Peyer's patch (tissue), 4 donors: ENCODE data around the gene RPA3. TPM values are rescaled to one million over a fixed set of nuclear protein-coding genes. Genes with fewer than 3 reads are reported as not detected.

Source experiments
- DNase-seq, 3 donors: peaks; one replicate each; pipeline ENCODE4 v3.0.0-alpha.2; 2017 to 2019
- H3K27ac ChIP-seq, 4 donors: fragments of 200-600 bp; sonication (generic); one replicate each; pipeline ENCODE4 v1.5.1; 2016 to 2019
- H3K27me3 ChIP-seq, 2 donors: fragments of 200-600 bp; sonication (generic); one replicate each; pipeline ENCODE4 v1.5.1; 2019
- H3K36me3 ChIP-seq, 3 donors: fragments of 200-600 bp; sonication (generic); one replicate each; pipeline ENCODE4 v1.5.1; 2016 to 2019
- H3K4me1 ChIP-seq, 4 donors: fragments of 200-600 bp; sonication (generic); one replicate each; pipeline ENCODE4 v1.5.1; 2016 to 2019
- H3K4me3 ChIP-seq, 4 donors: fragments of 200-600 bp; sonication (generic); 1 replicate in 3 of 4; 2 replicates in 1 of 4; pipeline ENCODE4 v1.5.1; 2016 to 2019; ENCODE audit warnings: mild to moderate bottlenecking in 1 of 4
- H3K9me3 ChIP-seq, 4 donors: fragments of 200-600 bp; sonication (generic); one replicate each; pipeline ENCODE4 v1.5.1; 2016 to 2019; ENCODE audit warnings: mild to moderate bottlenecking in 1 of 4
- CTCF ChIP-seq, 6 experiments: fragments of 450-650 bp in 4 of 6; fragments of 200-600 bp in 2 of 6; sonication (generic) in 1 of 6; IDR thresholded peaks; one replicate each; pipeline ENCODE4 v1.5.1; 2017 to 2019; ENCODE audit warnings: antibody characterized with exemption in 6 of 6, mild to moderate bottlenecking in 3 of 6, moderate library complexity in 1 of 6
- POLR2A ChIP-seq, 2 donors: fragments of 450-650 bp; IDR thresholded peaks; one replicate each; pipeline ENCODE4 v1.5.1; 2017; ENCODE audit warnings: antibody characterized with exemption in 2 of 2, mild to moderate bottlenecking in 2 of 2, moderate library complexity in 2 of 2
- total RNA-seq, 4 donors: library from RNA; depleted of rRNA; stranded (reverse); fragments of >200 nt; gene quantifications; one replicate each; pipeline ENCODE4 v1.1.0, GENCODE V29; 2016

RPA3 gene
- total RNA-seq, 4 donors from 2014 or later = 11.3 to 23.6 (median 19.4) TPM

GRCh38 chr7:7701527-7701926, 16.9 kb downstream of the RPA3 start:
- Histone ChIP-seq H3K4me1 (no peaks in the 10 kb centered on the region), H3K4me3 (no peak overlapping the region), H3K27ac (no peak overlapping the region), H3K27me3 (no peaks in the 10 kb centered on the region), H3K36me3 (no peaks in the 10 kb centered on the region), H3K9me3 (no peaks in the 10 kb centered on the region)
- TF ChIP-seq POLR2A (IDR thresholded peaks at IDR 0.05) (no peak), CTCF (IDR thresholded peaks at IDR 0.05) (no peak)
- no peak for DNase-seq

DNA sequence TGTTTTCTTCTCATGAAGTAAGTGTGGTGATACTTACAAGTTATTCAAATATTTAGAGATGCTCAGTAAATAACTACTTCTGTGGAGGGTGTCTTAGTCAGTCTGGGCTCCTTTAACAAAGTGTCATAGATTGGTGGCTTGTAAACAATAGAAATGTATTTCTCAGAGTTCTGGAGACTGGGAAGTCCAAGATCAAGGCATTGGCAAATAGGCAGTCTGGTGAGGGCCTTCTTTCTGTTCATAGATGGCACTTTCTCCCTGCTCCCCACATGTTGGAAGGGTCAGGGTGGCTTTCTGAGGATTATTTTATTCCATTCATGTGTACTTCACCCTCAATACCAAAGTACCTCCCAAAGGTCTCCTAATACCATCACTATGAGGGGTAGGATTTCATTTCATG, 18.4 kb downstream of the RPA3 start:
- DNase-seq = no peak
- no peaks in the 10 kb centered on the region for H3K9me3 ChIP-seq
- TF ChIP-seq CTCF (IDR thresholded peaks at IDR 0.05) (no peak), POLR2A (IDR thresholded peaks at IDR 0.05) (no peak)
- no peaks in the 10 kb centered on the region for H3K27me3 ChIP-seq
- H3K4me1 ChIP-seq = no peaks in the 10 kb centered on the region
- no peak overlapping the region for H3K27ac ChIP-seq
- H3K4me3 ChIP-seq = no peak overlapping the region
- H3K36me3 ChIP-seq = no peaks in the 10 kb centered on the region

DNA sequence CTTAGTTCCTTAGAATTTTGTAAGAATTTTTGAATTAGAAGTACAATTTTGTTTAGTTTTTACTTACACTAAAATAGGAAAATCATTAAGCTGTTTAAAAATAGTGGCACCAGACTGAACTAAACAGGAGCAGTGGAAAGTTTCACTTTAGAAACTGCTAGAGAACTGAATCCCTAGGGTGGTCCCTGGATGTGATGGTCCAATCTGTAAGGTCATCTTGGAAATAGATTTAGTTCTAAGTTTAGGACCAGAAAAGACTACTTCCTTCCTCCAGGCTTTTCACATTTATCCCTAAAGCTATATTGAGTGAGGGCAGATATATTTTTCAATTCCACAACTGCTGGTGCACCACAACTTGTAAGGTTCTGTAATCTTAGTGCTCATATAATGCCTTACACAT, 19.0 kb downstream of the RPA3 start:
- no peak overlapping the region for H3K4me3 ChIP-seq
- no peak for DNase-seq
- H3K27me3 ChIP-seq = no peaks in the 10 kb centered on the region
- H3K27ac ChIP-seq = no peak overlapping the region
- H3K4me1 ChIP-seq = no peaks in the 10 kb centered on the region
- H3K36me3 ChIP-seq = no peaks in the 10 kb centered on the region
- no peaks in the 10 kb centered on the region for H3K9me3 ChIP-seq
- TF ChIP-seq CTCF (IDR thresholded peaks at IDR 0.05) (no peak), POLR2A (IDR thresholded peaks at IDR 0.05) (no peak)

- TF ChIP-seq POLR2A (IDR thresholded peaks at IDR 0.05) = no peak
- no peak for TF ChIP-seq CTCF (IDR thresholded peaks at IDR 0.05)
- H3K27me3 ChIP-seq = no peaks in the 10 kb centered on the region
- H3K9me3 ChIP-seq = no peaks in the 10 kb centered on the region
- no peak overlapping the region for H3K4me3 ChIP-seq
- H3K4me1 ChIP-seq = no peaks in the 10 kb centered on the region
- H3K27ac ChIP-seq = no peak overlapping the region
- H3K36me3 ChIP-seq = no peaks in the 10 kb centered on the region
- no peak for DNase-seq
Observed at GRCh38 chr7:7698930-7699329, 19.5 kb downstream of the RPA3 start.

- no peaks in the 10 kb centered on the region for H3K4me1 ChIP-seq
- no peak for DNase-seq
- TF ChIP-seq CTCF (IDR thresholded peaks at IDR 0.05) = no peak
- no peak for TF ChIP-seq POLR2A (IDR thresholded peaks at IDR 0.05)
- no peaks in the 10 kb centered on the region for H3K36me3 ChIP-seq
- peak overlapping the region in 1 of 4 donors; percentile 27 for H3K27ac ChIP-seq
- no peak overlapping the region for H3K4me3 ChIP-seq
- H3K27me3 ChIP-seq = no peaks in the 10 kb centered on the region
- no peaks in the 10 kb centered on the region for H3K9me3 ChIP-seq
Observed at GRCh38 chr7:7696458-7697119, 21.8 kb downstream of the RPA3 start.
